ENCODE data around the gene SNX30. TPM values are rescaled to one million over a fixed set of nuclear protein-coding genes. Genes with fewer than 3 reads are reported as not detected.

Gene SNX30
- total RNA-seq, 2 experiments from 2014 or later: 13.5 to 19.8 TPM

DNA sequence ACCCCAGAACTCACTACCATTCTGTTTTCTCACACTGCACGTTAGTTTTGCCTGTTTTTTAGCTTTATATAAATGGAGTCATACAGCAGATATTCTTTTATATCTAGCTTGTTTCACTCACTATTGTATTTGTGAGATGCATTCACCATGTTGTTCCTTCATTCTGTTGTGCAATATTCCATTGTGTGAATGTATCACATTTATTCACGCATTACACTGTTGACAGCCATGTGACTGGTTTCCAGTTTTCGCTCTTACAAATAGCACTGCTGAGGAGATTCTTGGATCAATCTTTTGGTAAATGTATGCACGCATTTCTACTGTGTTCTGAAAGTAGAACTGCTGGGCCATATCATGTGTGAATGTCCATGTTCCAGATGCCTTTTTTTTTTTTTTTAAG, 6.4 kb upstream of the SNX30 start:
- CTCF ChIA-PET (ENCODE audit: unreplicated experiment): interaction anchor here (0.6 kb wide), 1 partner anchor 80 kb away, joined by 3 read pairs; no protein-coding TSS in a partner anchor
- H3K4me1 ChIP-seq (ENCODE audit: insufficient read depth, low read length, poor library complexity, severe bottlenecking): peaks cover 24% of the 10 kb centered on the region
- POLR2A ChIA-PET: interaction anchor here (0.7 to 3.3 kb wide), 3 partner anchors 11 to 170 kb away, joined by 5 to 16 read pairs (median 8); no protein-coding TSS in a partner anchor
- H3K36me3 ChIP-seq (ENCODE audit: insufficient read depth, low read length): no peaks in the 10 kb centered on the region
- H3K79me2 ChIP-seq (ENCODE audit: insufficient read depth, low read depth, low read length): no peaks in the 10 kb centered on the region
- no TSS peak for BruUV-seq (replicated peaks)
- peak overlapping the region; percentile 60 for H3K4me2 ChIP-seq (ENCODE audit: low read length)
- H3K9me2 ChIP-seq (ENCODE audit: insufficient read depth, low read length): no peaks in the 10 kb centered on the region
- no peaks in the 10 kb centered on the region for H3K9me3 ChIP-seq (ENCODE audit: low read length)
- peak overlapping the region; percentile 64 for H3K27ac ChIP-seq (ENCODE audit: low read depth, low read length, poor library complexity, severe bottlenecking)
- peak overlapping the region; percentile 28 for H3K4me3 ChIP-seq (ENCODE audit: low read depth, low read length, poor library complexity, severe bottlenecking)
- intact Hi-C loops (cut with micrococcal nuclease; ENCODE audit: unreplicated experiment): no loop called here
- H4K20me1 ChIP-seq (ENCODE audit: insufficient read depth, low read length): no peaks in the 10 kb centered on the region
- DNase-seq (ENCODE audit: low spot score): no peak
- peak overlapping the region; percentile 83; the same call in 1 of the 2 replicates for H2AFZ ChIP-seq (ENCODE audit: low read length)
- TF ChIP-seq EZH2phosphoT487 (IDR thresholded peaks at IDR 0.05; ENCODE audit: borderline replicate concordance, low read depth, low read length): no peak
- TF ChIP-seq, protein P1, sequence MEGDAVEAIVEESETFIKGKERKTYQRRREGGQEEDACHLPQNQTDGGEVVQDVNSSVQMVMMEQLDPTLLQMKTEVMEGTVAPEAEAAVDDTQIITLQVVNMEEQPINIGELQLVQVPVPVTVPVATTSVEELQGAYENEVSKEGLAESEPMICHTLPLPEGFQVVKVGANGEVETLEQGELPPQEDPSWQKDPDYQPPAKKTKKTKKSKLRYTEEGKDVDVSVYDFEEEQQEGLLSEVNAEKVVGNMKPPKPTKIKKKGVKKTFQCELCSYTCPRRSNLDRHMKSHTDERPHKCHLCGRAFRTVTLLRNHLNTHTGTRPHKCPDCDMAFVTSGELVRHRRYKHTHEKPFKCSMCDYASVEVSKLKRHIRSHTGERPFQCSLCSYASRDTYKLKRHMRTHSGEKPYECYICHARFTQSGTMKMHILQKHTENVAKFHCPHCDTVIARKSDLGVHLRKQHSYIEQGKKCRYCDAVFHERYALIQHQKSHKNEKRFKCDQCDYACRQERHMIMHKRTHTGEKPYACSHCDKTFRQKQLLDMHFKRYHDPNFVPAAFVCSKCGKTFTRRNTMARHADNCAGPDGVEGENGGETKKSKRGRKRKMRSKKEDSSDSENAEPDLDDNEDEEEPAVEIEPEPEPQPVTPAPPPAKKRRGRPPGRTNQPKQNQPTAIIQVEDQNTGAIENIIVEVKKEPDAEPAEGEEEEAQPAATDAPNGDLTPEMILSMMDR (conservative IDR thresholded peaks at IDR 0.05; ENCODE audit: low read length): no peak

- H3K79me2 ChIP-seq (ENCODE audit: insufficient read depth, low read depth, low read length): peaks cover 4% of the 10 kb centered on the region; the same call in 1 of the 2 replicates
- ChIA-PET POLR2A (interaction anchor here (0.5 to 1.7 kb wide), 6 partner anchors 11 to 480 kb away, joined by 3 to 8 read pairs (median 4); partner anchors contain the start of gene INIP), CTCF (ENCODE audit: unreplicated experiment) (no interaction called here)
- DNase-seq (ENCODE audit: low spot score): no peak
- no peaks in the 10 kb centered on the region for H3K9me2 ChIP-seq (ENCODE audit: insufficient read depth, low read length)
- no peak overlapping the region for H3K4me2 ChIP-seq (ENCODE audit: low read length)
- H2AFZ ChIP-seq (ENCODE audit: low read length): no peak overlapping the region
- H3K9me3 ChIP-seq (ENCODE audit: low read length): no peaks in the 10 kb centered on the region
- intact Hi-C loops (cut with micrococcal nuclease; ENCODE audit: unreplicated experiment): no loop called here
- H4K20me1 ChIP-seq (ENCODE audit: insufficient read depth, low read length): no peaks in the 10 kb centered on the region
- no peak overlapping the region for H3K27ac ChIP-seq (ENCODE audit: low read depth, low read length, poor library complexity, severe bottlenecking)
- no peak overlapping the region for H3K4me3 ChIP-seq (ENCODE audit: low read depth, low read length, poor library complexity, severe bottlenecking)
- TF ChIP-seq EZH2phosphoT487 (IDR thresholded peaks at IDR 0.05; ENCODE audit: borderline replicate concordance, low read depth, low read length): no peak
- TF ChIP-seq, protein P1 (conservative IDR thresholded peaks at IDR 0.05; ENCODE audit: low read length): no peak
- H3K36me3 ChIP-seq (ENCODE audit: insufficient read depth, low read length): no peaks in the 10 kb centered on the region
- H3K4me1 ChIP-seq (ENCODE audit: insufficient read depth, low read length, poor library complexity, severe bottlenecking): peaks cover 41% of the 10 kb centered on the region
- no TSS peak for BruUV-seq (replicated peaks)
These were observed 3.5 kb upstream of the SNX30 start for GRCh38 chr9:112747094-112747493.

- Histone ChIP-seq H2AFZ (ENCODE audit: low read length) (peak overlapping the region; percentile 62; the same call in 1 of the 2 replicates), H3K4me2 (ENCODE audit: low read length) (peak overlapping the region; percentile 84), H3K4me1 (ENCODE audit: insufficient read depth, low read length, poor library complexity, severe bottlenecking) (peaks cover 35% of the 10 kb centered on the region), H3K27ac (ENCODE audit: low read depth, low read length, poor library complexity, severe bottlenecking) (peak overlapping the region; percentile 29), H3K9me2 (ENCODE audit: insufficient read depth, low read length) (no peaks in the 10 kb centered on the region), H3K9me3 (ENCODE audit: low read length) (no peaks in the 10 kb centered on the region), H3K36me3 (ENCODE audit: insufficient read depth, low read length) (no peaks in the 10 kb centered on the region), H3K4me3 (ENCODE audit: low read depth, low read length, poor library complexity, severe bottlenecking) (peak overlapping the region; percentile 99), H4K20me1 (ENCODE audit: insufficient read depth, low read length) (no peaks in the 10 kb centered on the region; the same call in 1 of the 2 replicates), H3K79me2 (ENCODE audit: insufficient read depth, low read depth, low read length) (peaks cover 8% of the 10 kb centered on the region; the same call in 1 of the 2 replicates)
- TF ChIP-seq, protein P1 (conservative IDR thresholded peaks at IDR 0.05; ENCODE audit: low read length): no peak
- no peak for TF ChIP-seq EZH2phosphoT487 (IDR thresholded peaks at IDR 0.05; ENCODE audit: borderline replicate concordance, low read depth, low read length)
- DNase-seq (ENCODE audit: low spot score): no peak
- no TSS peak for BruUV-seq (replicated peaks)
- ChIA-PET POLR2A (interaction anchor here (0.6 to 3.0 kb wide), 6 partner anchors 8 to 35 kb away, joined by 4 to 17 read pairs (median 6); partner anchors contain the start of gene INIP), CTCF (ENCODE audit: unreplicated experiment) (interaction anchor here (0.5 kb wide), 1 partner anchor 1264 kb away, joined by 5 read pairs; no protein-coding TSS in a partner anchor)
- intact Hi-C loops (cut with micrococcal nuclease; ENCODE audit: unreplicated experiment): loop anchor here (1.0 to 10.0 kb wide), 5 partner anchors 24 to 1266 kb away; partner anchors contain the start of genes ECPAS and UGCG
These were observed 150 bp downstream of the SNX30 start for GRCh38 chr9:112750764-112751055.
